A549 (cell line): ENCODE data around the gene HMGXB3. TPM values are rescaled to one million over a fixed set of nuclear protein-coding genes. Genes with fewer than 3 reads are reported as not detected.

Experiments
- ATAC-seq, 2 experiments: fragments of 200-7000 bp in 1 of 2; fragments of >200 bp in 1 of 2; cut with Nextera tagmentation in 1 of 2; cut with Tn5 transposase in 1 of 2; 3 replicates each; pipeline versions ENCODE4 v1.8.0 to v1.9.1; 2018 to 2020; ENCODE audit warnings: mild to moderate bottlenecking in 1 of 2, moderate library complexity in 1 of 2
- CTCF ChIA-PET: fragments of 300-600 bp; sonication (Branson Sonifier 250); formaldehyde crosslinking; extraction: SDS; loops from one replicate; lab custom pipeline; 2021; ENCODE audit warnings: antibody characterized with exemption, inconsistent platforms; lab: Yijun Ruan, JAX
- POLR2A ChIA-PET: fragments of 350-600 bp; formaldehyde crosslinking; extraction: SDS; loops from one replicate; lab custom pipeline; 2021; ENCODE audit warnings: antibody characterized with exemption, inconsistent platforms; lab: Yijun Ruan, JAX
- DNase-seq, 2 experiments: peaks; one replicate each; pipeline versions ENCODE4 v3.0.0 to v3.0.0-alpha.2; 2011 to 2016; ENCODE audit warnings: low read depth in 1 of 2, low spot score in 1 of 2
- FAIRE-seq: peaks from 2 replicates; lab custom pipeline; 2011; peaks lifted over from hg19 to GRCh38; lab: Jason Lieb, UNC
- H3K27ac ChIP-seq, 2 experiments: fragments of >200 bp; sonication (Bioruptor Twin); formaldehyde crosslinking; 3 replicates each; pipeline ENCODE4 v1.5.1; 2016 to 2017
- H3K4me1 ChIP-seq: fragments of >200 bp; sonication (Bioruptor Twin); formaldehyde crosslinking; 3 replicates; pipeline ENCODE4 v1.6.1; 2016
- H3K4me2 ChIP-seq: fragments of >200 bp; sonication (Bioruptor Twin); formaldehyde crosslinking; 3 replicates; pipeline ENCODE4 v1.6.1; 2016
- H3K4me3 ChIP-seq: fragments of >200 bp; sonication (Bioruptor Twin); formaldehyde crosslinking; 3 replicates; pipeline ENCODE4 v1.5.1; 2016
- H3K9me3 ChIP-seq: fragments of >200 bp; sonication (Bioruptor Twin); formaldehyde crosslinking; 3 replicates; pipeline ENCODE4 v1.6.1; 2016
- CHD2 ChIP-seq: fragments of 150-350 bp; IDR thresholded peaks from 2 replicates; pipeline ENCODE4 v1.6.1; 2014; ENCODE audit warnings: low read length; ENCODE audit not compliant: partially characterized antibody
- EHMT2 ChIP-seq: fragments of 200-600 bp; sonication (generic); IDR thresholded peaks from 2 replicates; pipeline ENCODE4 v1.6.1; 2016; ENCODE audit warnings: antibody characterized with exemption, low read depth, mild to moderate bottlenecking, moderate library complexity
- FOSB ChIP-seq: fragments of 250-450 bp; sonication (Bioruptor Pico); IDR thresholded peaks from 2 replicates; pipeline ENCODE4 v1.5.0; 2020; ENCODE audit warnings: mild to moderate bottlenecking, moderate library complexity
- FOXS1 ChIP-seq: fragments of 250-450 bp; sonication (Bioruptor Pico); IDR thresholded peaks from 2 replicates; pipeline ENCODE4 v1.5.0; 2020; ENCODE audit warnings: mild to moderate bottlenecking, moderate library complexity
- GATA3 ChIP-seq: IDR thresholded peaks from 2 replicates; pipeline ENCODE4 v1.6.1; 2012; ENCODE audit warnings: borderline replicate concordance
- HDAC2 ChIP-seq: fragments of 200-600 bp; sonication (generic); IDR thresholded peaks from 2 replicates; pipeline ENCODE4 v1.6.1; 2016
- HEYL ChIP-seq: fragments of 250-450 bp; sonication (Bioruptor Pico); IDR thresholded peaks from 2 replicates; pipeline ENCODE4 v1.8.0; 2021; ENCODE audit warnings: mild to moderate bottlenecking, moderate library complexity
- HOXA7 ChIP-seq: fragments of 250-450 bp; sonication (Bioruptor Pico); IDR thresholded peaks from 2 replicates; pipeline ENCODE4 v1.5.0; 2020; ENCODE audit warnings: mild to moderate bottlenecking, moderate library complexity
- MAFK ChIP-seq: fragments of 450-650 bp; IDR thresholded peaks from 2 replicates; pipeline ENCODE4 v1.6.1; 2014; ENCODE audit not compliant: partially characterized antibody
- MYC ChIP-seq: IDR thresholded peaks from 2 replicates; pipeline ENCODE4 v1.6.1; 2012; ENCODE audit warnings: mild to moderate bottlenecking, inconsistent platforms, low read length, improper control_type of control experiment, borderline replicate concordance
- PHF8 ChIP-seq: fragments of 200-600 bp; sonication (generic); IDR thresholded peaks from 2 replicates; pipeline ENCODE4 v1.6.1; 2016; ENCODE audit warnings: low read depth, mild to moderate bottlenecking, antibody characterized with exemption, moderate library complexity, borderline replicate concordance
- RARB ChIP-seq: fragments of 250-450 bp; sonication (Bioruptor Pico); IDR thresholded peaks from 2 replicates; pipeline ENCODE4 v1.8.0; 2021; ENCODE audit warnings: mild to moderate bottlenecking, moderate library complexity
- RCOR1 ChIP-seq: fragments of 150-350 bp; IDR thresholded peaks from 2 replicates; pipeline ENCODE4 v1.6.1; 2014; ENCODE audit warnings: antibody characterized with exemption, low read length, low read depth
- REST ChIP-seq: fragments of 200-600 bp; sonication (generic); IDR thresholded peaks from 2 replicates; pipeline ENCODE4 v1.6.1; 2016; ENCODE audit warnings: antibody characterized with exemption, mild to moderate bottlenecking, moderate library complexity
- RNF2 ChIP-seq: fragments of 200-600 bp; sonication (generic); IDR thresholded peaks from 2 replicates; pipeline ENCODE4 v1.6.1; 2016; ENCODE audit warnings: low read depth, mild to moderate bottlenecking, antibody characterized with exemption, moderate library complexity, borderline replicate concordance
- SMC3 ChIP-seq: fragments of >200 bp; sonication (Bioruptor Twin); formaldehyde crosslinking; IDR thresholded peaks from 3 replicates; pipeline ENCODE4 v1.6.1; 2018; ENCODE audit warnings: inconsistent platforms
- WGBS: methylation state at CpG from one replicate; pipeline ENCODE4 v1.1.6; 2017; ENCODE audit errors: missing lambda C conversion rate; 5-methylcytosine and 5-hydroxymethylcytosine counted together
- polyA plus RNA-seq, 4 experiments: library from polyadenylated mRNA; depleted of rRNA in 3 of 4; stranded (reverse); fragments of >200 nt; fragmentation: RNase III in 1 of 4; extraction: RNeasy Plus Mini Kit Qiagen cat#74134 plus additional on column Dnase treatment in 1 of 4; gene quantifications; 2 replicates in 3 of 4; 3 replicates in 1 of 4; pipeline ENCODE4 v1.2.3, GENCODE V29; 2011 to 2017
- TF ChIP-seq, protein P1 (sequence below): fragments of >200 bp; sonication (Bioruptor Twin); formaldehyde crosslinking; IDR thresholded peaks from 3 replicates; pipeline ENCODE4 v1.5.1; 2016
- TF ChIP-seq, protein P2 (sequence below): IDR thresholded peaks from 2 replicates; pipeline ENCODE4 v1.6.1; 2012
- TF ChIP-seq, protein P3 (sequence below): fragments of 250-450 bp; sonication (Bioruptor Pico); IDR thresholded peaks from 2 replicates; pipeline ENCODE4 v1.5.0; 2021; ENCODE audit warnings: mild to moderate bottlenecking, moderate library complexity, borderline replicate concordance

HMGXB3 gene
- polyA plus RNA-seq, 2 of the 4 experiments (the other 2 are of a cell fraction): 20.5 to 34.1 TPM

DNA sequence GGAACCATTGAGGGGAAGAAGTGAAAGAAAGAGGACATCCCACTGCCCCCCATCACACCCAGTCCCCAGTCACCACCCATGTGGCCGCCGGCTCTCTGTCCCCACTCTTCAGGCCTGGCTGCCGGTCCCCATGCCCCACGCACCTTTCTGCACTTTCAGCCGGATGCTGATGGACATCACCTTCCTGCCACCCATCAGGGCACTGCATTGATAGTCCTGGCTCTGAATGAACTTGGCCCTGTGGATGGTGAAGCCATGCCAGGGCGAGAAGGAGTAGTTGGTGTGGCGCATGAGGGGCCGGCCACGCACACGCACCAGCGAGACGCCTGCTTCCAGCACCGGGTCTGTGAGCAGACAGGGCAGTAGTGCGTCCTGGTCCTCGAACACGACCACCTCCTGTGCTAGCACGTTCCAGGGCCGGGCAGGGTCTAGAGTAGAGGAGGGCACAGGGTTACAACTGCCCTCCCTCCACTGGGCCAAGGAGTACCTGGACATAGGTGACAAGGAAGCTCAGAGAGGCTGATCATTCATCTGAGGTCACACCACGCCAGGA is 79.4 kb downstream of the HMGXB3 start:
- FAIRE-seq (no peak), ATAC-seq (no peak), DNase-seq (no peak)
- H3K4me2 ChIP-seq: no peak overlapping the region
- H3K4me3 ChIP-seq: no peak overlapping the region
- no peaks in the 10 kb centered on the region for H3K9me3 ChIP-seq
- ChIA-PET CTCF (no interaction called here), POLR2A (no interaction called here)
- no peaks in the 10 kb centered on the region for H3K4me1 ChIP-seq
- TF ChIP-seq RNF2 (no peak), EHMT2 (no peak), RCOR1 (no peak)
- no peak overlapping the region for H3K27ac ChIP-seq
- 86% methylated on average over 19 of the region's 19 CpGs for WGBS

GRCh38 chr5:150080696-150081435 is 80.3 kb downstream of the HMGXB3 start:
- Histone ChIP-seq H3K9me3 (no peaks in the 10 kb centered on the region), H3K27ac (no peak overlapping the region), H3K4me3 (no peak overlapping the region), H3K4me1 (no peaks in the 10 kb centered on the region), H3K4me2 (no peak overlapping the region)
- 43% methylated on average over 9 of the region's 15 CpGs for WGBS
- CTCF ChIA-PET: interaction anchor here (1.0 kb wide), 1 partner anchor 10 kb away, joined by 3 read pairs; no protein-coding TSS in a partner anchor
- no peak for TF ChIP-seq PHF8
- TF ChIP-seq CHD2: no peak
- TF ChIP-seq EHMT2: no peak
- no peak for DNase-seq
- no peak for FAIRE-seq
- POLR2A ChIA-PET: no interaction called here
- no peak for ATAC-seq

GRCh38 chr5:150081541-150082283 is 81.2 kb downstream of the HMGXB3 start:
- CTCF ChIA-PET: interaction anchor here (1.0 kb wide), 1 partner anchor 10 kb away, joined by 3 read pairs; no protein-coding TSS in a partner anchor
- Histone ChIP-seq H3K27ac (no peak overlapping the region), H3K9me3 (no peaks in the 10 kb centered on the region), H3K4me1 (no peaks in the 10 kb centered on the region), H3K4me2 (no peak overlapping the region), H3K4me3 (no peak overlapping the region)
- DNase-seq (no peak), ATAC-seq (peak in 1 of 2 experiments; percentile 53; a peak in 3 of 6 replicates)
- POLR2A ChIA-PET: no interaction called here
- 53% methylated on average over 14 of the region's 15 CpGs for WGBS
- TF ChIP-seq MAFK (peak; percentile 87), FOXS1 (CRISPR knock-in tag) (no peak), REST (no peak)
- TF ChIP-seq, protein P1, sequence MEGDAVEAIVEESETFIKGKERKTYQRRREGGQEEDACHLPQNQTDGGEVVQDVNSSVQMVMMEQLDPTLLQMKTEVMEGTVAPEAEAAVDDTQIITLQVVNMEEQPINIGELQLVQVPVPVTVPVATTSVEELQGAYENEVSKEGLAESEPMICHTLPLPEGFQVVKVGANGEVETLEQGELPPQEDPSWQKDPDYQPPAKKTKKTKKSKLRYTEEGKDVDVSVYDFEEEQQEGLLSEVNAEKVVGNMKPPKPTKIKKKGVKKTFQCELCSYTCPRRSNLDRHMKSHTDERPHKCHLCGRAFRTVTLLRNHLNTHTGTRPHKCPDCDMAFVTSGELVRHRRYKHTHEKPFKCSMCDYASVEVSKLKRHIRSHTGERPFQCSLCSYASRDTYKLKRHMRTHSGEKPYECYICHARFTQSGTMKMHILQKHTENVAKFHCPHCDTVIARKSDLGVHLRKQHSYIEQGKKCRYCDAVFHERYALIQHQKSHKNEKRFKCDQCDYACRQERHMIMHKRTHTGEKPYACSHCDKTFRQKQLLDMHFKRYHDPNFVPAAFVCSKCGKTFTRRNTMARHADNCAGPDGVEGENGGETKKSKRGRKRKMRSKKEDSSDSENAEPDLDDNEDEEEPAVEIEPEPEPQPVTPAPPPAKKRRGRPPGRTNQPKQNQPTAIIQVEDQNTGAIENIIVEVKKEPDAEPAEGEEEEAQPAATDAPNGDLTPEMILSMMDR: no peak
- TF ChIP-seq, all 56 proteins: peak for 1
- FAIRE-seq: no peak

DNA sequence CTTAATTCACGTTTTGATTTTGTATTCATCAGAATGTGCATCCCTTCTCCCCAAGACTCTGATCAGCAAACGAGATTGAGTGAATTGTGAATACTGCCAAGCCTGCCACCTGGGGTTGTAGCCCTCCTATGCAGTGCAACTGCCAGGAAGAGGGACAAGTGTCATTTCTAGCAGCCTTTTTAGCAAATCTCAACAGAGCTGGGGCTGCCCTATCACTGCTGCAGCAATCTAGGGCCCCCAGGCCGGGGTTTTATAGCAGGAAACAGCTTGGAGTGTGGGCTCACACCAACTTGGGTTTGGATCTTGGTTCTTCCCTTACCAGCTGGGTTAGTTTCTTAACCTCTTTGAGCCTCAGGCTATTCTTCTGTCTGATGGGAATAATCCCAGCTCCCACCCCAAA is 81.8 kb downstream of the HMGXB3 start:
- TF ChIP-seq, protein P2, sequence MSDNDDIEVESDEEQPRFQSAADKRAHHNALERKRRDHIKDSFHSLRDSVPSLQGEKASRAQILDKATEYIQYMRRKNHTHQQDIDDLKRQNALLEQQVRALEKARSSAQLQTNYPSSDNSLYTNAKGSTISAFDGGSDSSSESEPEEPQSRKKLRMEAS: no peak
- TF ChIP-seq SMC3 (no peak), RARB (CRISPR knock-in tag) (no peak), FOSB (CRISPR knock-in tag) (no peak), HDAC2 (no peak), HOXA7 (CRISPR knock-in tag) (no peak), GATA3 (no peak), HEYL (CRISPR knock-in tag) (no peak), MYC (no peak)
- TF ChIP-seq, protein P3, sequence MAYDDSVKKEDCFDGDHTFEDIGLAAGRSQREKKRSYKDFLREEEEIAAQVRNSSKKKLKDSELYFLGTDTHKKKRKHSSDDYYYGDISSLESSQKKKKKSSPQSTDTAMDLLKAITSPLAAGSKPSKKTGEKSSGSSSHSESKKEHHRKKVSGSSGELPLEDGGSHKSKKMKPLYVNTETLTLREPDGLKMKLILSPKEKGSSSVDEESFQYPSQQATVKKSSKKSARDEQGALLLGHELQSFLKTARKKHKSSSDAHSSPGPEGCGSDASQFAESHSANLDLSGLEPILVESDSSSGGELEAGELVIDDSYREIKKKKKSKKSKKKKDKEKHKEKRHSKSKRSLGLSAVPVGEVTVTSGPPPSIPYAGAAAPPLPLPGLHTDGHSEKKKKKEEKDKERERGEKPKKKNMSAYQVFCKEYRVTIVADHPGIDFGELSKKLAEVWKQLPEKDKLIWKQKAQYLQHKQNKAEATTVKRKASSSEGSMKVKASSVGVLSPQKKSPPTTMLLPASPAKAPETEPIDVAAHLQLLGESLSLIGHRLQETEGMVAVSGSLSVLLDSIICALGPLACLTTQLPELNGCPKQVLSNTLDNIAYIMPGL (CRISPR knock-in tag): no peak
- H3K27ac ChIP-seq: no peak overlapping the region
- H3K9me3 ChIP-seq: no peaks in the 10 kb centered on the region
- peak in 1 of 2 experiments; percentile 11; a peak in 1 of 6 replicates for ATAC-seq
- no peaks in the 10 kb centered on the region for H3K4me1 ChIP-seq
- POLR2A ChIA-PET: no interaction called here
- DNase-seq: no peak
- 27% methylated on average over 3 of the region's 3 CpGs for WGBS
- FAIRE-seq: no peak
- no peak overlapping the region for H3K4me2 ChIP-seq
- no peak overlapping the region for H3K4me3 ChIP-seq
- CTCF ChIA-PET: no interaction called here
